DND-41 (cell line): ENCODE data around the gene CLEC9A.

ENCODE experiments used
- ATAC-seq: fragments of 200-7000 bp; cut with Tn5 transposase; 3 replicates; pipeline ENCODE4 v1.9.1; 2021; ENCODE audit warnings: low read depth; ENCODE audit not compliant: insufficient read depth
- DNase-seq: peaks from one replicate; pipeline ENCODE4 v3.0.0-alpha.2; 2020
- H2AFZ ChIP-seq: 2 replicates; pipeline ENCODE4 v1.6.0; 2012; ENCODE audit warnings: low read depth, low read length
- H3K27ac ChIP-seq: 2 replicates; pipeline ENCODE4 v1.5.1; 2012; ENCODE audit warnings: low read length, inconsistent platforms
- H3K27me3 ChIP-seq: fragments of 200-600 bp; sonication (generic); 2 replicates; pipeline ENCODE4 v1.6.0; 2012; ENCODE audit warnings: low read length, mild to moderate bottlenecking, inconsistent platforms; ENCODE audit not compliant: insufficient read depth, poor library complexity
- H3K36me3 ChIP-seq: 2 replicates; pipeline ENCODE4 v1.5.1; 2012; ENCODE audit warnings: low read length, inconsistent platforms; ENCODE audit not compliant: insufficient read depth
- H3K4me1 ChIP-seq: 2 replicates; pipeline ENCODE4 v1.5.1; 2012; ENCODE audit warnings: mild to moderate bottlenecking, low read length; ENCODE audit not compliant: insufficient read depth
- H3K4me2 ChIP-seq: 2 replicates; pipeline ENCODE4 v1.6.0; 2012; ENCODE audit warnings: mild to moderate bottlenecking, moderate library complexity, low read length, inconsistent platforms; ENCODE audit not compliant: insufficient read depth
- H3K4me3 ChIP-seq, 2 experiments: fragments of 200-600 bp in 1 of 2; shearing (Covaris generic) in 1 of 2; 2 replicates each; pipeline ENCODE4 v1.5.1; 2012 to 2016; ENCODE audit warnings: inconsistent platforms in 2 of 2, low read length in 2 of 2, mild to moderate bottlenecking in 2 of 2, low read depth in 1 of 2, moderate library complexity in 1 of 2
- H3K79me2 ChIP-seq: 2 replicates; pipeline ENCODE4 v1.6.0; 2012; ENCODE audit warnings: low read length, inconsistent platforms; ENCODE audit not compliant: insufficient read depth
- H3K9ac ChIP-seq: 2 replicates; pipeline ENCODE4 v1.6.0; 2012; ENCODE audit warnings: low read depth, mild to moderate bottlenecking, inconsistent platforms, low read length, moderate library complexity
- H3K9me3 ChIP-seq: 2 replicates; pipeline ENCODE4 v1.5.1; 2012; ENCODE audit warnings: low read length, moderate library complexity, mild to moderate bottlenecking, inconsistent platforms; ENCODE audit not compliant: insufficient read depth, severe bottlenecking
- H4K20me1 ChIP-seq: 2 replicates; pipeline ENCODE4 v1.6.0; 2012; ENCODE audit warnings: low read length; ENCODE audit not compliant: insufficient read depth
- EZH2 ChIP-seq: IDR thresholded peaks from 3 replicates; pipeline ENCODE4 v1.6.1; 2012; ENCODE audit warnings: borderline replicate concordance, low read depth, mild to moderate bottlenecking, moderate library complexity, low read length, inconsistent platforms; ENCODE audit not compliant: severe bottlenecking
- TF ChIP-seq, protein P1 (sequence below): IDR thresholded peaks from 2 replicates; pipeline ENCODE4 v1.5.1; 2012; ENCODE audit warnings: borderline replicate concordance, low read length, moderate library complexity, mild to moderate bottlenecking; ENCODE audit not compliant: poor library complexity, severe bottlenecking; ENCODE audit errors: extremely low read depth

CLEC9A gene

DNA sequence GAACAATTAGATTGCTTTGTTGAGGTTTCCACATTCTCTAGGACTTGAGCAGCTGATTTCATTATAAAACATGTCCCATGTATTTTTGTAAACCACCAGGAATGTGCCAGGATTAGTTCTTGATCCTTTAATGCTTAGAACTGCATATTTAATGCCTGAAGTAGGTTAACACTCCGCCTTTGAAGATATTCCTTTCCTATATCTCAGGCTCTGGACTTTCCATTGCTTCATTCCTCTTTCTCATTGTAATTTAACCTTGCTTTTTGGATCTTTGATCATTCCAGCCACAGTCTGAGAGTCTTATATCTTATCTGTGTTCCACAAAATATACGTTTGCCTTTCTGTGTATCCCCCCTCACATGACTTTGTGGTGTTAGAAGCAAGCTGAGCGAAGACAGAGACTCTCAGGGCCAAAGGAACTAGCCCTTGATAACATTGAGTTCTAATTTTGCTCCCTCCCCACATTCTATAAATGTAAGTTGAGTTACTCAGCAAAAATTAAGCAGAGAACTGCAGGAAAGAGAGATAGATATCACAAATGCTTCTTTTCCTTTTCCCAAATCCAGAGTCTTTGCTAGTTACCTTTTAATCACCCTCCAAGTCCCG, 29.2 kb upstream of the CLEC9A start:
- Histone ChIP-seq H3K9ac (no peak overlapping the region), H3K4me1 (no peaks in the 10 kb centered on the region), H3K4me2 (no peak overlapping the region), H3K27me3 (peaks cover 36% of the 10 kb centered on the region), H2AFZ (no peak overlapping the region), H3K9me3 (no peaks in the 10 kb centered on the region), H3K4me3 (no peak overlapping the region), H3K79me2 (no peaks in the 10 kb centered on the region), H4K20me1 (no peaks in the 10 kb centered on the region), H3K27ac (no peak overlapping the region), H3K36me3 (no peaks in the 10 kb centered on the region)
- TF ChIP-seq EZH2, result no peak
- TF ChIP-seq, protein P1, sequence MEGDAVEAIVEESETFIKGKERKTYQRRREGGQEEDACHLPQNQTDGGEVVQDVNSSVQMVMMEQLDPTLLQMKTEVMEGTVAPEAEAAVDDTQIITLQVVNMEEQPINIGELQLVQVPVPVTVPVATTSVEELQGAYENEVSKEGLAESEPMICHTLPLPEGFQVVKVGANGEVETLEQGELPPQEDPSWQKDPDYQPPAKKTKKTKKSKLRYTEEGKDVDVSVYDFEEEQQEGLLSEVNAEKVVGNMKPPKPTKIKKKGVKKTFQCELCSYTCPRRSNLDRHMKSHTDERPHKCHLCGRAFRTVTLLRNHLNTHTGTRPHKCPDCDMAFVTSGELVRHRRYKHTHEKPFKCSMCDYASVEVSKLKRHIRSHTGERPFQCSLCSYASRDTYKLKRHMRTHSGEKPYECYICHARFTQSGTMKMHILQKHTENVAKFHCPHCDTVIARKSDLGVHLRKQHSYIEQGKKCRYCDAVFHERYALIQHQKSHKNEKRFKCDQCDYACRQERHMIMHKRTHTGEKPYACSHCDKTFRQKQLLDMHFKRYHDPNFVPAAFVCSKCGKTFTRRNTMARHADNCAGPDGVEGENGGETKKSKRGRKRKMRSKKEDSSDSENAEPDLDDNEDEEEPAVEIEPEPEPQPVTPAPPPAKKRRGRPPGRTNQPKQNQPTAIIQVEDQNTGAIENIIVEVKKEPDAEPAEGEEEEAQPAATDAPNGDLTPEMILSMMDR, result no peak
- DNase-seq, result no peak
- ATAC-seq, result no peak

DNA sequence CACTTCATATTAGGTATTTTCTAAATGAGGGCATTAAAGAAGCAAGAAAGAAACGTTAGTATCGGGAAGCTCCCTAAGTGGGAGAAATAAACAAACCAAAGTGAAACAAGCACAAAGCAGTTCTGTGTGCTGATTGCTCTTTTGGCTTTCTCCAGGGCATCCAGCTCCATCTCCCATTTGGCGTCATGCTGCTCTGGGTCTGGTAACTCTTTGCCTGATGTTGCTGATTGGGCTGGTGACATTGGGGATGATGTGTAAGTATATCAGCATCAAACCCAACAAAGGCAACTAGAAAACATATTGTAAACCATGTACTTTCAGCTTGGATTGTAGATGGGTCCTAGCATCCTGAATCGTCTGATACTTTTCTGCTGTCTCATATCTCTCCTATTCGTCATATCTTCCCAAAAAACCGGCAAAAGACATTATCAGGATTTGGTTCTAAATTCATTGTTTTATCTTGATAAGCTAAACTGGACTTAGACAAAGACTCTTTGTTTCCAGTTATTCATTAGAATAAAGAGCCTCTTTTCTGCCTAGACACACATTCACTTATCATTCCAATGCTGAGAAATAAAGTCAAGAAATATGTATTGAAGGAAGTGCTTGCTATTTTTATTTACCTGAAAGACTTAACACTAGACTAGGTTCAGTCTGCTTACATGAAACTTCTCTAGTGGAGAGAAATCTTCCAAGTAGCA, 17.7 kb upstream of the CLEC9A start:
- Histone ChIP-seq H3K4me3 (no peak overlapping the region), H3K79me2 (no peaks in the 10 kb centered on the region), H3K27ac (no peak overlapping the region), H3K36me3 (no peaks in the 10 kb centered on the region), H3K9me3 (no peaks in the 10 kb centered on the region), H4K20me1 (no peaks in the 10 kb centered on the region), H3K4me2 (no peak overlapping the region), H3K4me1 (no peaks in the 10 kb centered on the region), H2AFZ (no peak overlapping the region), H3K27me3 (peaks cover 37% of the 10 kb centered on the region), H3K9ac (no peak overlapping the region)
- ATAC-seq (no peak), DNase-seq (no peak)
- TF ChIP-seq EZH2, result no peak
- TF ChIP-seq, protein P1, result no peak

DNA sequence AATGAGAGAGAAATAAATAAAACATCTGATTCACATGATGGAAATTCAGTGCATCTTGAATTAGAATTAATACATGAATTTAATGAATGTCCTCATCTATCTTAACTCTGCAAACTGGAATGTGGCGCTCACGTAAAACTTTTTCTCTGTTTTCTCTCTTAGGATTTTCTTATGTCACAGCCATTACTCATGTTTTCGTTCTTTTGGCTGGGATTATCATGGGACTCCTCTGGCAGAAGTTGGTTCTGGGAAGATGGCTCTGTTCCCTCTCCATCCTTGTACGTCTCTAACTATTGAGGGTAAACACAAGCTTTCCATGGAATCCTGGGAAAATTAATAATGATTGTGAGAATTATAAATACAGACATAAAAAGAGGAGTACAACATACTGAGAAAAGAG, 15.0 kb upstream of the CLEC9A start:
- Histone ChIP-seq H3K79me2 (no peaks in the 10 kb centered on the region), H3K27ac (no peak overlapping the region), H3K4me1 (no peaks in the 10 kb centered on the region), H2AFZ (no peak overlapping the region), H4K20me1 (no peaks in the 10 kb centered on the region), H3K4me2 (no peak overlapping the region), H3K4me3 (no peak overlapping the region), H3K9me3 (no peaks in the 10 kb centered on the region), H3K36me3 (no peaks in the 10 kb centered on the region), H3K27me3 (peaks cover 39% of the 10 kb centered on the region), H3K9ac (no peak overlapping the region)
- DNase-seq, result no peak
- ATAC-seq, result no peak
- no peak for TF ChIP-seq EZH2
- TF ChIP-seq, protein P1, result no peak
